GM19238 (cell line): ENCODE data around the gene FAM236D.
"Not testable (repeated sequence)": the region's sequence is repeated elsewhere in the genome, so short reads cannot be mapped to it uniquely, and the experiment has no call there.

Experiments used
- DNase-seq: peaks from one replicate; pipeline ENCODE4 v3.0.0; 2011; ENCODE audit warnings: low spot score; ENCODE audit not compliant: insufficient read length

The FAM236D gene

GRCh38 chrX:72808110-72808509, at the start of gene FAM236D:
FAM236D (minus strand) TSS chrX:72808210; CDS start chrX:72808110, 100 bp downstream.
- not testable (repeated sequence) for DNase-seq

- DNase-seq: not testable (repeated sequence)
Measured at GRCh38 chrX:72837532-72837931, 29.5 kb upstream of the FAM236D start.

- not testable (repeated sequence) for DNase-seq
Measured at GRCh38 chrX:72830701-72831100, 22.7 kb upstream of the FAM236D start.

- DNase-seq: not testable (repeated sequence)
Measured at GRCh38 chrX:72790390-72790789, 17.6 kb downstream of the FAM236D start.

- DNase-seq: not testable (repeated sequence)
Measured at GRCh38 chrX:72788142-72788541, 19.9 kb downstream of the FAM236D start.

- DNase-seq: not testable (repeated sequence)
Measured at GRCh38 chrX:72783964-72784363, 24.0 kb downstream of the FAM236D start.

GRCh38 chrX:72783365-72783936, 24.6 kb downstream of the FAM236D start:
- DNase-seq: not testable (repeated sequence)

GRCh38 chrX:72782560-72782959, 25.4 kb downstream of the FAM236D start, which contains the start of gene FAM236B:
FAM236B (minus strand) TSS chrX:72782660; CDS start chrX:72782560, 100 bp downstream.
- DNase-seq: not testable (repeated sequence)

GRCh38 chrX:72778146-72778545, 29.9 kb downstream of the FAM236D start:
- DNase-seq: not testable (repeated sequence)

GRCh38 chrX:72777467-72777790, 30.6 kb downstream of the FAM236D start:
- not testable (repeated sequence) for DNase-seq

- not testable (repeated sequence) for DNase-seq
Measured at GRCh38 chrX:72776653-72777466, 31.1 kb downstream of the FAM236D start, which contains the start of gene DMRTC1B. DMRTC1B (plus strand) TSS chrX:72776890; CDS start chrX:72845136, 68,246 bp downstream.

GRCh38 chrX:72760454-72760853, 47.6 kb downstream of the FAM236D start:
- DNase-seq: not testable (repeated sequence)
